Epidermal melanocyte (primary cell): ENCODE results near the gene ALDH1A1.

ENCODE experiments used
- DNase-seq: peaks from one replicate; pipeline ENCODE4 v3.0.0; 2011; ENCODE audit warnings: low spot score; ENCODE audit not compliant: insufficient read length

ALDH1A1 gene

DNA sequence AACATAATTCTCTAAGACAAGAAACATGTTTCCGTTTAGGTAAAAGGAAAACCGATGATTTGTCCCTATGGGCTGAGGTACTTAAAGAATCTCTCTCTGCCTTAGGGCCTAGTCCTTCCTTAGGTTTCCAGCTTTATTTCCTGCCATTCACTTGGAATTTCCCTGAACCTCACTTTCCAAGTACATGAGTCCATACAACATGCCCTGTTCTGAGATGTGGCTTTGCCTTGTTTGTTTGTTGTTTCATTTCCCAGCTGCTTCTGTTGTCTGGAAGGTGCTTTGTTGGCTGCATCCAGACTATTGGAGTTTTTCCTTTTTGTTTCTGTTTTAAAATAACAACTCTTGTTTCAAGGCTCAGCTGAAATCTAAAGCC lies 95.2 kb downstream of the ALDH1A1 start:
- DNase-seq = no peak

DNA sequence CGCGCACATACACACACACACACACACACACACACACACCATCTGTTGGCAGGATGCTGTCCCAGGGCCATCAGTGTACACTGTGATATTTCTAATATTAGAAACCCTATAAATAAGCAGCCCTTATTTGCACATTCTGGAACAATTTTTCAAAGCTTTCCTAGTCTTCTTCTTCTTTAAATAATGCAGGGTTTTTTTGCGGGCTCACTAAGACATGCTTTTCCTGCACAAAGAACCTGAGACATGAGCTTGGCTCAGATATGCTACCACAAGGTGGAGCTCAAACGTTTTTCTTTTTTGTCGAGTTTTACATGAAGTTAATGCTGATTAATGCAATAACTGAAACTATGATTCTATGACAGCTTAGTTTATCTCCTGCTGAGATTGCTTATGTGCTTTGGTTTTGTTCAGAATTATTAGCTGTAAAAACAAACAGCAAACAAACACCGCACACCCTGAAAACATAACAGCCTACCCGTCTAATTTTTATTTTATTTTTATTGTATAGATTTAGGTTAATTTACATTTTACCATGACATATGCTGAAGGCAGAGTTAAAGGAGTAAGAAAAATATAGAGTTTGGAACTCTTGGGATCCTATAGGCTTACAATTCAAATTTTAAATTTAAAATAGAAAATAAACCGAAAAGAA lies 95.8 kb downstream of the ALDH1A1 start:
- DNase-seq = peak; percentile 68

DNA sequence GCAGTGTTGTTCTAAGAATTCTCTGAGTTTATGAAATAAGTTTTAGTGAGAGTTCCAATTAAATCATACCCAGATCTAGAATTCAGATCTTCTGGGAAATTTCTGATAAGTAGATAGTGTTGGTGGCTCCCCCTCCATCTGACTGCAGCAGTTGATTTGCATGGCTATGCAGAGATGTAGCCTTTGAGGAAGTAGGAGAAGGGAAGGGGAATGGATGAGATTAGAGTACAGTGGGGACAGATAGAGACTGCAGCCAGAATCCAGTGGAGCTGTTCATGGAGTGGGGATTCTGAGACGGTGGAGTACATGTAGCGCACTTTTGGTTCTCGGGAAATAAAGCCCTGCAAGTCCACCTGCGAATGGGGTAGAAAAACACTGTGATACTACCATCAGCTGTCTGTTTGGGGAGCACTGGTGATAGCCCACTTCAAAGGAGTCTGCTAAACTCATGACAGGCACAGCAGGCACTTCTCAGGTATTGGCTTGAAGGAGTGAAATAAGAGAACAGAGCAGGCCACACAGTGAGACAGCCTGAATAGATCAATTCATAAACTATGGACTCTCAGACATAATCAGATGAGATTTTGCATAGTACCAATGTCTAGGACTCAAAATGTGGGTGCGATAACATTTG lies 96.8 kb downstream of the ALDH1A1 start:
- DNase-seq = no peak

DNA sequence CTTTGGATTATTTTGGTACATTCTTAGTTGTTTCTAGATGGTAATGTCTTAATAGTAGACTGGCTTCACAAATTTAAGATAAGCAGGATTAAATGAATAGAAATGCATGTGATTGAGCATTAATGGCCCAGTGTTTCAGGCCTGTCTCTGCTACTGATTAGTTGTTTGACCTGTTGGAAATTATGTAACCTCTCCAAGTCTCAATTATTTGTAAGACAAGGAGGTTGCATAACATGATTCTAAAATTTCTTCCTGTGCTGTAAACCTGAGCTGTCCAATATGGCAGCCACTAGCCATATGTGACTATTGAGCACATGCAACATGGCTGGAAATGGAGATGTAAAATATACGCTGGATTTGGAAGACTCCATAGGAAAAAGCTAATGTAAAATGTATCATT lies 97.5 kb downstream of the ALDH1A1 start:
- DNase-seq = no peak
